ENCODE results near the gene TP53I11.

DNA sequence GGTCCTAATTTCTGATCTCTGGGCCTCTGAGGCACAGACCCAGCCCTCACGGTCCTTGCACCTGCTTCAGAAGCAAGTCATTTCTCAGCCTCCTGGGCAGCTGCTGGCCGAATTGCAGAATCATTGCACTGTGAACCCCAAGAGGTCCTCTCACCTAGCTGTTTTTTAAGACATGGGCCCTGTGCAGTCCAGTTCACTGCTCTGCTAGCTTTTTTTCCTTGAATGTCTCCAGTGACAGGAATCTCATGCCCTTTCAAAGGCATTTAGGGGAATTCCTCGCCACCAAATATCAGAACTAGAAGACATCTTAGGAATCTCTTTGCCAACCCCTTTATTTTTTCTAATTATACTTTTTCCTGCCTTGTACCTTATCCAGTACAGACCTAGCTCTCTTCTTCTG lies 35.6 kb upstream of the TP53I11 start:
- TF ChIP-seq, protein P1, sequence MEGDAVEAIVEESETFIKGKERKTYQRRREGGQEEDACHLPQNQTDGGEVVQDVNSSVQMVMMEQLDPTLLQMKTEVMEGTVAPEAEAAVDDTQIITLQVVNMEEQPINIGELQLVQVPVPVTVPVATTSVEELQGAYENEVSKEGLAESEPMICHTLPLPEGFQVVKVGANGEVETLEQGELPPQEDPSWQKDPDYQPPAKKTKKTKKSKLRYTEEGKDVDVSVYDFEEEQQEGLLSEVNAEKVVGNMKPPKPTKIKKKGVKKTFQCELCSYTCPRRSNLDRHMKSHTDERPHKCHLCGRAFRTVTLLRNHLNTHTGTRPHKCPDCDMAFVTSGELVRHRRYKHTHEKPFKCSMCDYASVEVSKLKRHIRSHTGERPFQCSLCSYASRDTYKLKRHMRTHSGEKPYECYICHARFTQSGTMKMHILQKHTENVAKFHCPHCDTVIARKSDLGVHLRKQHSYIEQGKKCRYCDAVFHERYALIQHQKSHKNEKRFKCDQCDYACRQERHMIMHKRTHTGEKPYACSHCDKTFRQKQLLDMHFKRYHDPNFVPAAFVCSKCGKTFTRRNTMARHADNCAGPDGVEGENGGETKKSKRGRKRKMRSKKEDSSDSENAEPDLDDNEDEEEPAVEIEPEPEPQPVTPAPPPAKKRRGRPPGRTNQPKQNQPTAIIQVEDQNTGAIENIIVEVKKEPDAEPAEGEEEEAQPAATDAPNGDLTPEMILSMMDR (IDR thresholded peaks at IDR 0.05): no peak
- no peak for TF ChIP-seq POLR2A (IDR thresholded peaks at IDR 0.05)
